ENCODE results near the gene AIPL1.

The AIPL1 gene

DNA sequence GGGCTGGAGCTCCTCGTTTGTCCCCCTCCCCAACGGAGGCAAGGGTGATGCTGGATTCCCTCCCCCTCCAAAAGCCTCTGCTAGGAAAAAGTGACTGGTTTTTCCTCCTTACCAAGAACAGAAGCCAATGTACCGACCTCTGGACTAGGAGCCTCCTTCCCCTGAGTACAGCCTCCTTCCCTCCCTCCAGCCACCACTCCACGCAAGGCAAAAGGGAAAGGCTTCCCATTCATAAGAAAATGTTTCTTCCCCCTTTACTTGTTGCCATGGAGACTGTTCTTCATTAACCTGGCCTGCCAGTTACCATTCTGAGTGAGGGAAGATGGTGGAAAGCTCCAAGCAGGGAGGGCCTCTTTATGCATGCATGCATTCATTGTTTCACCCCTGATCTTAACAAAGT lies 5.0 kb upstream of the AIPL1 start:
- H3K4me1 Mint-ChIP-seq: peaks cover 11% of the 10 kb centered on the region
- peak overlapping the region in 1 of 3 experiments; percentile 20 for H3K4me3 Mint-ChIP-seq
- H3K36me3 Mint-ChIP-seq (ENCODE audit: low read depth): peaks cover 4% of the 10 kb centered on the region
- TF ChIP-seq, protein P1, sequence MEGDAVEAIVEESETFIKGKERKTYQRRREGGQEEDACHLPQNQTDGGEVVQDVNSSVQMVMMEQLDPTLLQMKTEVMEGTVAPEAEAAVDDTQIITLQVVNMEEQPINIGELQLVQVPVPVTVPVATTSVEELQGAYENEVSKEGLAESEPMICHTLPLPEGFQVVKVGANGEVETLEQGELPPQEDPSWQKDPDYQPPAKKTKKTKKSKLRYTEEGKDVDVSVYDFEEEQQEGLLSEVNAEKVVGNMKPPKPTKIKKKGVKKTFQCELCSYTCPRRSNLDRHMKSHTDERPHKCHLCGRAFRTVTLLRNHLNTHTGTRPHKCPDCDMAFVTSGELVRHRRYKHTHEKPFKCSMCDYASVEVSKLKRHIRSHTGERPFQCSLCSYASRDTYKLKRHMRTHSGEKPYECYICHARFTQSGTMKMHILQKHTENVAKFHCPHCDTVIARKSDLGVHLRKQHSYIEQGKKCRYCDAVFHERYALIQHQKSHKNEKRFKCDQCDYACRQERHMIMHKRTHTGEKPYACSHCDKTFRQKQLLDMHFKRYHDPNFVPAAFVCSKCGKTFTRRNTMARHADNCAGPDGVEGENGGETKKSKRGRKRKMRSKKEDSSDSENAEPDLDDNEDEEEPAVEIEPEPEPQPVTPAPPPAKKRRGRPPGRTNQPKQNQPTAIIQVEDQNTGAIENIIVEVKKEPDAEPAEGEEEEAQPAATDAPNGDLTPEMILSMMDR (IDR thresholded peaks at IDR 0.05; ENCODE audit: unreplicated experiment in 3 of 3): no peak
- no peaks in the 10 kb centered on the region for H3K9me3 Mint-ChIP-seq
- peak overlapping the region; percentile 70 to 84 (median 82) for H3K27ac Mint-ChIP-seq
- H3K27me3 Mint-ChIP-seq (ENCODE audit: low read depth): peaks cover 24% of the 10 kb centered on the region

DNA sequence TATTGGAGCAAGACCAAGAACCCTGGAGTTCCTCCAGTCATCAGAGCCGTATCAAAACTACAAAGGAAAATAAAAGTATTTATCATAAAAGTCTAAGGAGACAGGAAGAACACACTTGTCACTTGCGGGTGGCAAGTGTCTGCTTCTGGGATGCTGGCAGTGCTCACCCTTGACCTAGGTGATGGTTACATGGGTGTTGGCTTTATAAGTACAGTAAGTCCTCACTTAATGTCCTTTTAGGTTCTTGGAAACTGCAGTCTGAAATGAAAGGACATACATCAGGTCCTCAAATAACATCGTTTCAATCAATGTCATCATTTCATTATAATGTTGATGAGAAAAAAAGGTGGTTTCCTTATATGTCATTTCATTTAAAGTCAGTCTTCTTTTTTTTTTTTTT lies 3.0 kb upstream of the AIPL1 start:
- H3K36me3 Mint-ChIP-seq (ENCODE audit: low read depth): no peaks in the 10 kb centered on the region
- peaks cover 24% of the 10 kb centered on the region for H3K27me3 Mint-ChIP-seq (ENCODE audit: low read depth)
- H3K27ac Mint-ChIP-seq: no peak overlapping the region
- no peaks in the 10 kb centered on the region for H3K9me3 Mint-ChIP-seq
- no peak overlapping the region for H3K4me3 Mint-ChIP-seq
- TF ChIP-seq, protein P1 (IDR thresholded peaks at IDR 0.05; ENCODE audit: unreplicated experiment in 3 of 3): no peak
- no peaks in the 10 kb centered on the region for H3K4me1 Mint-ChIP-seq

DNA sequence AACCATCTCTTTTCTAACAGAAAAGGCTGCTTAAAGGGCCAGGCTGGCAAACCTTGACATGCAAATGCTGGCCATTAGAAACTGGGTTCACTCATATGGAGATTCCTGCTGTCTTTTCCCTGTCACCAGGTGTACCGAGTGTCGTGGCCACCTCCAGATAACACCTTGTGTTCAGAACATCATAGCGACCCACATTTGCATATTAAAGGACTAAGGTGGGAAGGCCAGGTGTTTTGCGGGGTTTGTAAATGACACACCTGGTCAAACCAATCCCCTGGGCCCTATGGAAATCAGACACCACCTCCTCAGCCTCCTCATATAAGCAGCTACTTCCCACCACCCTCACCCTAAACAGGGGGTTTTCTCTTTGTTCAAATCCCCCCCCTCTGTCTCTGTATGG lies 2.5 kb upstream of the AIPL1 start:
- Mint-ChIP-seq H3K27ac (no peak overlapping the region), H3K4me1 (no peaks in the 10 kb centered on the region), H3K9me3 (no peaks in the 10 kb centered on the region), H3K4me3 (no peak overlapping the region), H3K36me3 (ENCODE audit: low read depth) (no peaks in the 10 kb centered on the region), H3K27me3 (ENCODE audit: low read depth) (peaks cover 24% of the 10 kb centered on the region)
- TF ChIP-seq, protein P1 (IDR thresholded peaks at IDR 0.05; ENCODE audit: unreplicated experiment in 3 of 3): no peak

DNA sequence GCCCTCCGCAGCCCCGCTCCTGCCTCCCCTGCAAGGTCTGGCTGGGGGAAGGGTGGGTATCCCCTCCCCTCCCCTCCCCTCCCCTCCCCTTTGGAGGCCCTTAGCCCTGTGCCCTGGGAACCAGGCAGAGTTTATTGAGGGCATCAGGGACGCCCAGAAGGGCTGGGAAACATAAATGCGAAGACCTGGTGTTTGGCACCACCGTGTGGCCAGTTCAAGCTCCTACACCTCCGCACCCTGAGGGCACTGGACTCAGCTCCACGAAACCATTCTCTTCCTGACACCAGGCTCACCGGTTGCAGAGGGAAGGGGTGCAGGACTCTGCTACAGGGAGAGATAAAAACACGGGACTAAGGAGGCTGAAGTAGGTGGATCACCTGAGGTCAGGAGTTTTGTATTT lies 1.0 kb upstream of the AIPL1 start:
- no peaks in the 10 kb centered on the region for H3K36me3 Mint-ChIP-seq (ENCODE audit: low read depth)
- H3K27ac Mint-ChIP-seq: no peak overlapping the region
- TF ChIP-seq, protein P1 (IDR thresholded peaks at IDR 0.05; ENCODE audit: unreplicated experiment in 3 of 3): peak; percentile 75 to 83 (median 80)
- peaks cover 3% of the 10 kb centered on the region for H3K9me3 Mint-ChIP-seq
- no peaks in the 10 kb centered on the region for H3K4me1 Mint-ChIP-seq
- peaks cover 24% of the 10 kb centered on the region for H3K27me3 Mint-ChIP-seq (ENCODE audit: low read depth)
- no peak overlapping the region for H3K4me3 Mint-ChIP-seq

DNA sequence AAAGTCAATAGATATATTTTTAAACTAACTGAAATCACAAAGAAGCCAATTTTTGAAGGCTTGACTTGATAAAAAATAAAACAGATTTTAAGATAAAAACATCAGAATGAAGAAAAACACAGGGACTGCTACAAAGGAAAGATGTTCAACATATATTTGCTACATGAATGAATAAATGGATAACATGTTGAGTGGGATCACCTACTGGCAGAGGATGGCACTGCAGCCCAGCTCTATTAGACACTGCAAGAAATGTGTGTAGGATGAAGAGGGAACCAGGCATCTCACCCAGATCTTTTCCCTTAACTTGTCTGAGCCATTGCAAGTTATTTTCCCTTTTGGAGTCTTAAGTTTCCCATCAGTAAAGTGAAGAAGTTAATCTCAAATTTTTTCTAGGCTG lies 4.2 kb downstream of the AIPL1 start:
- no peak overlapping the region for H3K4me3 Mint-ChIP-seq
- H3K36me3 Mint-ChIP-seq (ENCODE audit: low read depth): no peaks in the 10 kb centered on the region
- H3K27ac Mint-ChIP-seq: no peak overlapping the region
- TF ChIP-seq, protein P1 (IDR thresholded peaks at IDR 0.05; ENCODE audit: unreplicated experiment in 3 of 3): peak; percentile 11 to 15 (median 13)
- peaks cover 10% of the 10 kb centered on the region for H3K9me3 Mint-ChIP-seq
- H3K27me3 Mint-ChIP-seq (ENCODE audit: low read depth): peaks cover 5% of the 10 kb centered on the region
- H3K4me1 Mint-ChIP-seq: no peaks in the 10 kb centered on the region

DNA sequence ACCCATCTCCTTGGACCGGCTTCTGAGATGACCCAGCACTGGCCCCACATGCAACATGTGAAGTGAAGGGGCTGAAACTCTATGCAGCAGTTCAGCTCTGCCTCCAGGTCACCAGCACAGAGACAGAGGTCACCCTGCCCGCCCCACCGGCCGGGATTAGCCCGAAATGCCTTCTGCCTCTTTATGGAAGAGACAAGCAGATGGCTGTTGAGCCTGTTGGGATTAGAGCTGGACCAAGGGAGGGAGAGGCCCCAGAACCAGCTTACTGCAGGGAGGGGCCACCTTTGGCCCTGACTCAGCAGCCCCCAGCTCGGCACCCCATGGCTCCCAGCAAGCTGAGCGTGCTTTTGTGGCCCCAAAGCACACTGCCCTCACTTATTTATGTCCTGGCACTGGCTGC lies 5.7 kb downstream of the AIPL1 start:
- no peaks in the 10 kb centered on the region for H3K36me3 Mint-ChIP-seq (ENCODE audit: low read depth)
- H3K9me3 Mint-ChIP-seq: peaks cover 10% of the 10 kb centered on the region
- H3K4me1 Mint-ChIP-seq: no peaks in the 10 kb centered on the region
- H3K4me3 Mint-ChIP-seq: no peak overlapping the region
- no peak overlapping the region for H3K27ac Mint-ChIP-seq
- peaks cover 8% of the 10 kb centered on the region for H3K27me3 Mint-ChIP-seq (ENCODE audit: low read depth)
- TF ChIP-seq, protein P1 (IDR thresholded peaks at IDR 0.05; ENCODE audit: unreplicated experiment in 3 of 3): no peak
